ENCODE results near the gene FHL1.
A peak's percentile ranks its signal among the peaks of the same experiment; 100 is the strongest.

FHL1 gene

GRCh38 chrX:136246201-136246600 is 98.9 kb downstream of the FHL1 start:
- in situ Hi-C loops (cut with HindIII; ENCODE audit: low sequenced_read_pairs) = no loop called here
- no peak for DNase-seq (ENCODE audit: low read depth, low spot score)
- H3K4me3 ChIP-seq (ENCODE audit: low read depth, low read length) = no peak overlapping the region
- TF ChIP-seq, protein P1, sequence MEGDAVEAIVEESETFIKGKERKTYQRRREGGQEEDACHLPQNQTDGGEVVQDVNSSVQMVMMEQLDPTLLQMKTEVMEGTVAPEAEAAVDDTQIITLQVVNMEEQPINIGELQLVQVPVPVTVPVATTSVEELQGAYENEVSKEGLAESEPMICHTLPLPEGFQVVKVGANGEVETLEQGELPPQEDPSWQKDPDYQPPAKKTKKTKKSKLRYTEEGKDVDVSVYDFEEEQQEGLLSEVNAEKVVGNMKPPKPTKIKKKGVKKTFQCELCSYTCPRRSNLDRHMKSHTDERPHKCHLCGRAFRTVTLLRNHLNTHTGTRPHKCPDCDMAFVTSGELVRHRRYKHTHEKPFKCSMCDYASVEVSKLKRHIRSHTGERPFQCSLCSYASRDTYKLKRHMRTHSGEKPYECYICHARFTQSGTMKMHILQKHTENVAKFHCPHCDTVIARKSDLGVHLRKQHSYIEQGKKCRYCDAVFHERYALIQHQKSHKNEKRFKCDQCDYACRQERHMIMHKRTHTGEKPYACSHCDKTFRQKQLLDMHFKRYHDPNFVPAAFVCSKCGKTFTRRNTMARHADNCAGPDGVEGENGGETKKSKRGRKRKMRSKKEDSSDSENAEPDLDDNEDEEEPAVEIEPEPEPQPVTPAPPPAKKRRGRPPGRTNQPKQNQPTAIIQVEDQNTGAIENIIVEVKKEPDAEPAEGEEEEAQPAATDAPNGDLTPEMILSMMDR (IDR thresholded peaks at IDR 0.05; ENCODE audit: low read depth, low read length) = no peak

- in situ Hi-C loops (cut with HindIII; ENCODE audit: low sequenced_read_pairs) = no loop called here
- TF ChIP-seq, protein P1 (IDR thresholded peaks at IDR 0.05; ENCODE audit: low read depth, low read length) = no peak
- H3K4me3 ChIP-seq (ENCODE audit: low read depth, low read length) = peak overlapping the region; percentile 51
Measured at GRCh38 chrX:136250191-136251040, 103.1 kb downstream of the FHL1 start.

DNA sequence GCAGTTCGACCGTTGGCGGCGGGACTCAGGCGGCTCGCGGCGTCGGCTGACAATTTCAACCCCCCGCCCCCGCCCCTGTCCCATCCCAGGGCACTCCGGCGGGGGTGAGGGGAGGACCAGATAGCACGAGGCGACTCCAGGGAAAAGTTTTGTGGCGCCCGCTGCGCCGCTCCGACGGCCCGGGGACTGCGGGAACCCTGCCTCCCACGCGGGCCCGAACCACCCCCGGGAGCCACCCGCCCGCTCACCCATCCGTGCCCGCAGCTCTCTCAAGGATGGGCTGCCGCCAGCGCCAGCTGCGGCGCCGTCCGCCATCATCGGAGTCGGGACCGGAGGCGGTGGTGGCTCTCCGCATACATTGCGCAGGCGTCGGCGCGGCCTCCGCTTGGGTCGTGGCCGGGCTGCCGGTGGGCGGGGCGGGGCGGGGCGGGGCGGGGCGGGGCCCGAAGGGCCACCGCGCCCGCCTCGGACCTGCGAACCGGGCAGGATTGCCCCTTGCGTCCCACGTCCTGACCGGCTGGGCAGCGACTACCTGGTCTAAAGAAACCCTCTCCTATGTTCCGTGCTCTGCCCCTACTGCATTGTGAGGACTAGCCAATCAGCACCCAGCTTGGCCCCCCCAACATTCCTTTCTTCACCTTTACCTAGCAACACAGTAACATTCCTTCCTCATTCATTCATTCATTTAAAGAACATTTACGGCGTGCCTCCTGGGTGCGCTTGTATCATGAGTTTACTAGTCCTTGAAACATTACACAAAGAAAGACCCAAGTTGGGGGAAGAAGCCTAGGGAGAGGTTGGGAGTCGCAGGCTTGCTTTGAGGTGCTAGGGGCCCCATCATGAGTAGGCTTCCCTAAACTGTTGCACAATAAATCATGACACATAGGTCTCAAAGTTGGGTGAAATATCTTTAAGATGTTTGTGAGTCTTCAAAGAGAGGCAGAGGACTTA is 104.0 kb downstream of the FHL1 start, which contains the start of gene MAP7D3:
TSS of gene MAP7D3 (minus strand) at position 360 of the 951 bp plus-strand sequence. CDS start at position 318, 42 bp downstream.
- TF ChIP-seq, protein P1 (IDR thresholded peaks at IDR 0.05; ENCODE audit: low read depth, low read length) = no peak
- in situ Hi-C loops (cut with HindIII; ENCODE audit: low sequenced_read_pairs) = no loop called here
- peak within 1 kb of the TSS; percentile 51 for H3K4me3 ChIP-seq (ENCODE audit: low read depth, low read length)
- peak; percentile 29 for DNase-seq (ENCODE audit: low read depth, low spot score)

More at GRCh38 chrX:136250191-136251040, 103.1 kb downstream of the FHL1 start:
- DNase-seq (ENCODE audit: low read depth, low spot score) = no peak

DNA sequence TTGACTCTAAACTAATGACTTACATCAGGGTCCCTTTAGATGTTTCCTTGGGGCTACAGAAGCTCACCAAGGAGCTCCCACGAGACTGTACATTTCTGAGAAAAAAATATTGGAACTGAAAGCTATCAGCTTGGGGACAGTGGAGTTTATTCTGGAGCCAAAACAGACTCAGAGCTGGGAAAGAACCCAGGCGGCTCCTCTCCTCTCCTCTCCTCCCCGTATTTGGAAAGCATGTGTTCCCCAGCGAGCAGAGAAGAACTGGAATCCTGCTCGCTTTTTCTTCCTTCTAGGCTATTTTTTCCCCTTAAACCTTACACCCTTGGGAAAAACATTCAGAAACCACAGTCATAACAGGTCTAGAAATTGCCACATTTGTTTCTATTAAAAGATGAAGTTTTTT is 108.2 kb downstream of the FHL1 start:
- no peak for DNase-seq (ENCODE audit: low read depth, low spot score)
- H3K4me3 ChIP-seq (ENCODE audit: low read depth, low read length) = no peak overlapping the region
- in situ Hi-C loops (cut with HindIII; ENCODE audit: low sequenced_read_pairs) = no loop called here
- TF ChIP-seq, protein P1 (IDR thresholded peaks at IDR 0.05; ENCODE audit: low read depth, low read length) = no peak

DNA sequence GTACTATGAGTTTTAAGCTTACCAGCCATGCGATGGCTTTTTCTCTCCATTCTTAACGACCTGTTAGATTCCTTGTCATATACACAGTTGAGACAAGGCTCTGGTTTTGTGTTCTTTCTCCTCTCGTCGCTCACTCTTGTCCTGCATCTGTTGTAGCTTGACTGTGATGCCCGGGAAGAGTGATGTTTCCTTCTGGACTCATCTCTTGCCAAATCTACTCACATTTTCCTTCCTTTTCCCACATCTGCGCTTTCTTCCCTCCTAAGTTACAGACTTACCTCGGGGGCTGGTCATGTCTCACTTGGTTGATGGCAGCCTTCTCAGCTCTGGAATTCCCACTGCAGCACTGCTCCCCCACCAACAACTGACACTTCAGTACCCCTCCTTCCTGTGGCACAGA is 108.7 kb downstream of the FHL1 start:
- H3K4me3 ChIP-seq (ENCODE audit: low read depth, low read length) = no peak overlapping the region
- DNase-seq (ENCODE audit: low read depth, low spot score) = no peak
- in situ Hi-C loops (cut with HindIII; ENCODE audit: low sequenced_read_pairs) = no loop called here
- TF ChIP-seq, protein P1 (IDR thresholded peaks at IDR 0.05; ENCODE audit: low read depth, low read length) = no peak

- TF ChIP-seq, protein P1 (IDR thresholded peaks at IDR 0.05; ENCODE audit: low read depth, low read length) = no peak
- no peak overlapping the region for H3K4me3 ChIP-seq (ENCODE audit: low read depth, low read length)
- in situ Hi-C loops (cut with HindIII; ENCODE audit: low sequenced_read_pairs) = no loop called here
- no peak for DNase-seq (ENCODE audit: low read depth, low spot score)
Measured at GRCh38 chrX:136258951-136259350, 111.6 kb downstream of the FHL1 start.
